GM04504 (cell line): ENCODE measurements around the gene ABCC11.

Source experiments
- DNase-seq: peaks from one replicate; pipeline ENCODE4 v3.0.0-alpha.2; 2012; ENCODE audit warnings: low read depth

Gene ABCC11

DNA sequence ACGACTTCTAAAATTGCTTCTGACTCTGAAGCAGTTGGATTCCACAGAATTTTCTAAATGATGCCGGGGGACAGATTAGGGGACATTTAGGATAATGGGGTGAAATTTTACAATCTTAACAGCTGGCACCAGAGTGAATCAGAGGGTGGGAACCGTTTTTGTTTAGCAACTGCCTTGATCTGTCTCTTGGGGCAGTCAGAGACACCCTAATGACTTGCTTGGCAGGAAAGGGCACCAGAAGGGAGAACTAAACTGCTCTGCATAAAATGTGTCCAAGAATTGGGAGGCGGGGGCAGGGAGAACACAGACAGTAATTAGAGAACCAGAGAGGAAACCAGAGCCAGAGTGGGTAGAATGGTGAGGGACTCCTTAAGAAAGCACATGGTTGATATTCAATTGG is 85.4 kb downstream of the ABCC11 start:
- no peak for DNase-seq

DNA sequence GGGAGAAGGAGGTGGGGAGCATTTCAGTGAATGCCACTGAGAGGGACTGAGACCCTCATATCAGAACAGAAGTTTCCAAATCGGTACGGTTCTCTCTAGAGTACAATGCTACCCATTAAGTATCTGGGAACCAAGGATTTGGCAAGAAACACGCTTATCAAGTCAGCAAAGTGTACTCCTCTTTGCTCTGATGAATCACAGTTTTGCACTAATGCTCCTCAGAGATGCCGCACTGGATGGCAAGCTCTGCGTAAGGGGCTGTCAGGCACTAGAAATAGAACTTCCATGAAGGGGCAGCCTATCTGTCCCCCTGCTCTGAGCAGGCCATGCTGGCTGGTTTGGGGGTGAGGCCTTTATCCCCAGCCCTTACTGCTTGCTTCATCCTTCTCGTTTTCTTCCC is 86.8 kb downstream of the ABCC11 start:
- no peak for DNase-seq

DNA sequence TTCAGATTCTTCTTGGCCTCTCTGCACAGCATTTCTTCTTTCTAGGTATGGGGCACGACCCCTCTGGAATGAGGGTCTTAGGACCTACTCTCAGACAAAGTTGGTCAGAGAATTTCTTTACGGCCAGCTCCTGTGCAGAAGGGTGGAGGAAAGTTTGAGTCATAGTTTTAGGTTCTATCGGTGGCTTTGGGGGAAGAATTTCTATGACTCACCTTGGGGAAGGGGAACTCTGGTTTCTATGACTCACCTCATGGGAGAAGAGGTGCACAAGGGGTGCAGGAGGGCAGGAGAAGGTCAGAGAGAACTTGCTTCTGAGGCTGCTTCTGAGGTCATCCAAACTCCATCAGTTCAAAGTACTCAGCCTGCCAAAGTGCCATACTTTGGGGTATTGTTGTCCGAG is 89.0 kb downstream of the ABCC11 start:
- DNase-seq, result peak; percentile 20

DNA sequence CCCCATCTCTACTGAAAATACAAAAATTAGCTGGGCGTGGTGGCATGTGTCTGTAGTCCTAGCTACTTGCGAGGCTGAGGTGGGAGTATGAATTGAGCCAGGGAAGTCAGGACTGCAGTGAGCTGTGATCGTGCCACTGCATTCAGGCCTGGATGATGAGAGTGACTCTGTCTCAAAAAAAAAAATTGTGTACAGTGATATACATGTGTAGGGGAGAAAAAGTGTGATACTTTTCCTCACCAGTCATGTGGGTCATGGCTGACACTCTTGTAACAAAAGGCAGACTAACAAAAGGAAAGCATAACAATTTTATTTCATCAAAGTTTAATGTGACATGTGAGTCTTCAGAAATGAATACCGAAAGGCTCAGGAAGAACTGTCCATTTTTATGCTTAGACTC is 89.5 kb downstream of the ABCC11 start:
- no peak for DNase-seq

DNA sequence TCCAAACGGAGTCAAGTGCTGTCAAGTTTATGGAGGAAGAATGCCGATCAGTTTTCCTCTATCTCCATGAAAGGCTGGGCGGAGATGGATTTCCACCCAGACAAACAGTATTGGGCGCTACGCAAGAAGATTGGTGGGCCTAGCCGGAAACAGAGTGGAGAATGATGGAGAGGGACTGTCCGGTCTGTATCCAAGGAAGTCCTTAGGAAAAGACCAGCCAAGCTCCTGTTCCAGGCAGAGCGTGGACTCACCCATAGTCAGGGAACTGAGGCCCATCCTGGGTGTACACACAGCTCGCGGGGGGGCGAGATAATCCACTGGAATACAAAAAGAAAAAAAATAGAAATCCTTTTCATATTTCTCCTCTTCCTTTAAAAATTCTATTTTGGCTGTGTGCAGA is 90.0 kb downstream of the ABCC11 start:
- no peak for DNase-seq

DNA sequence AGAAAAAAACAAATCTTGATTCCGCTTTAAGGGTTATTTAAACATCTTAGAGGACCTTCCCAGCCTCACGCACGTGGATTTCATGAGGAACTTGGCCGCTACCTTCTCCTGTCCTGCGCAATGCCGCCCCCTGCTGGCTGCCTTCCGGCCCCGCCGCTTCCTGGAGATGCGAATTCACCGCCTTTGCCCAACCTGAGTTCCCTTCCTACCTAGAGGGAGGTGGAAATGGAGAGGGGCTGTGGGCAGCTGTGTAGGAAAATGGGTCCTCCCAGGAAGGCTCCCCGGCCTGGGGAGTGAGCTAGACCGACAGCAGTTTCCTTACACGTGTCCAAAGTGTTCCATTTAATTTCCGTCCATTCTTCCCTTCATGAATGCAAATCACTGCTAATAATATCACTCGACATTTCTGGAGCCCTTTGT is 90.5 kb downstream of the ABCC11 start:
- DNase-seq, result peak; percentile 21

DNA sequence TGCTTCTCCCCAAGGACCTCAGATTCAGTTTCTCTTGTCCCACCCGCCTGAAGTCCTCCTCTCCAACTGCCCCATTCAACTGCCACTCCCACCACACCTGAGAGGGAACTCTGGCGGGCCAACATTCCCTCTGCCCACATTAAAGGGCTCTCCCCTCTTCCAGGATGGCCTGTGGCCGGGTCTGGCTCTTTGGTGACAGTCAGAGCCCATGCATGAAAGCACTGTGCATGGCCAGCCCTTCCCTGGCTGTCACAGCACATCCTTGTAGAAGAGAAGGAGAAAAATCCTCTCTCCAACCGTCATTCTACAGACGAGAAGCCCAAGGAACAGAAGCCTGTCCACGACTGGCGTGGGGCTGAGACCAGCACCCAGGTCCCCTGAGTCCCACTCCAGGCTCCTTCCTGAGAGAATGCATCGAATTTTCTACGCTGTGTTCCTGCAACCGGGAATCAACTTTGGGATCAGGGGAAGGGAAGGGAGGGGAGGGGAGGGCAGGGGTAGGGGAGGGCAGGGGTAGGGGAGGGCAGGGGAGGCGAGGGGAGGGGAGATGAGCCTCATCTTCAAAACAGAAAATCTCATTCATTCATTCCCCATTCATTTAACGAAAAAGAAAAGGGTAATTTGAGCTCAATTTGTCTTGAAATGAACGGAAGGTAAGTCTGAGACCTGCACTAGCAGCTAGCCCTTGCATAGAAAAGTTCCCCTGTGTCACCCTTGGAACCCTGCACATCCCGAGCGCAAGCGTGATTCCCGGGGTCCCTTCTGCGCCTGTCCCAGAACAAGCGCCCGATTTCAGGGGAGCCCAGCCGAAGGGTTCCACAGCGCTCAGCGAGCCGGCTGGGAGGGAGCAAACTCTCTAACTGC is 91.2 kb downstream of the ABCC11 start, which contains the start of gene ABCC12:
TSS of gene ABCC12 (minus strand) at position 68 of the 864 bp plus-strand sequence. CDS start 9,569 bp downstream, outside the sequence.
- DNase-seq, result no peak

DNA sequence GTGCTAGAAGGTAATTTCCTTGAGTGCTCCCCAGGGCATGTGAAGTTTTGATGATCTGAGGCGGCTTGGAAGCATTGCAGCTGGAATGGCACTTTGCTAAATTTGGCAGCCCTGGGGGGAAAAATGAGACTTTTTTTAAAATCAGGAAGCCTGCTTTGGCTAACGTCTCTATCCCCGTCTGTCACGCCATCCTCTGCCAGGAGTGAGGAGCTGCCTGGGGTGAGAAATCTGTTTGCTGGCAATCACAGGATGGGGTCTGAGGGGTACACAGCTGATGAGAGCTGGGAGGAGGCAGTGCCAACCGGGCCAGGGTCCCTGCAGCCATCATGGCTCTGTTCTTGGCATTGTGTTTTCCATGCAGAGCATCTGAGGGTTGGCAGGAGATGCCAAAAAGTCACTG is 93.6 kb downstream of the ABCC11 start:
- no peak for DNase-seq

DNA sequence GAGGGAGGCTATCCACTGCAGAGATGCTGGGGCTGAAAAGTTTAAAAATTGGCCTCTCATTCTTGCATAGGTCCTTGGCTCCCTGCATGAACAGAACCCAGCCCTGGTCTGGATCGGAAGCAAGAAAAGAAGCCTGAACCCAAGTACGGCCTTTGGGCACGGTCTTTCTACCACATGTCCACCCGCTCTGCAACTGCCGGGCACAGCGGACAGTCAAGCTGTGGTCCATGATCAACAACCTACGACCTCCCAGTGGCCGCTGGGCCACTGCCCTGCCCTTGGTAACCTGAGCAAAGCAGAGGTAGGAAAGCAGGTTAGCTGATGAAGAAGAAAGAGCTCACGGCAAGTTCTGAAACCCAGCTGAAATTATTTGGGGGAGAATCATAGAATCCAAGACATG is 95.1 kb downstream of the ABCC11 start:
- no peak for DNase-seq

DNA sequence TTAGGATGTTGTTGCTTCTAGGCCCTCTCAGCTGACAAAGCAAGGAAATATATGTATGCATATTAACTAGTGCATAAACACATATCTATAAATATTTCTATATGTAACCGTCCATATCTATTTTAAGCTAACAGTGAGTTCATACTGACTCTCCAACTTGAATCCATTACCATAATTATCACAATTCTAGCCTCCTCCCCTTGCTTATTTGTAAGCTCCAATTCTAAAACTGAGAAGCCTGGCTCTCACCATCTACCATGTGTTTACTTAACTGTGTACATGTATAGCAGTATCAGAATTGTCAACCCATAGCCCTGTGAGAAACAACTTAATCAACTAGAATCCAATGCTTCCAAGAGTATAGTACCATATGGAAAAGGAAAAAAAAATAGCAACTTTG is 96.6 kb downstream of the ABCC11 start:
- DNase-seq, result no peak

DNA sequence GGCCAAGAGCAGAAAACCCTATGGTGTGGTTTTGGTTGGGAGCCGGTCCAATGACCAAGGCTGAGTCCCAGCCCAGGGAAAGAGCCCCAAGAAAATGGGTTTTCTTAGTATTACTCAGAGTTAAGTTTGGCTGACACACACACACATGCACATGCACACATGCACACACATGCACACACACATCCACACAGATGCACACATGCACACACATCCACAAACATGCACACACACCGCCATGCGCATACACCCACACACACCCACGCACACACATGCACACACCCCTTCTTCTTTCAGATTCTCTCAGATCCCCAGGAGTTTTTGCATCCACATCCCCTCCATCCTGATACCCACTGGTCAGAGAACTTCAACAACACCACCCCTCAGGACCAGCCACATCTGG is 100.6 kb downstream of the ABCC11 start:
- DNase-seq, result no peak

DNA sequence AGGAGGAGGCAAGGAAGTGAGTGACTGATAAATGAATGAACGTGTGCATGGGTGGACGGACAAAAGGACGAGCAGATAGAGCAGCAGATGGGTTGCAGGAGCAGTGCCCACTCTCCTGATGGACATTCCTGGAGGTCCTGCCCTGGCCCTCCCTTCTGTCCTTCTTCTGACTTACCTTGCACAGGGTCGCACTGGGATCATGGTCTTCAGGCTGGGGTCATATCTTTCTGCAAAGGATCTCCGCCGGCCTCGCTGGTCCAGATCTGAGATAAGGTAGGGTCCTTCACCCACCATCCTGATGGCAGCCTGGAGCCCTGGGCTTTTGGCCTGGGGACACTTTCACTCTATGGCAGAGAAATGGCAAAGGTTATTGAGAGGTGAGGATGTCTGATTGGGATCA is 101.2 kb downstream of the ABCC11 start:
- DNase-seq, result no peak

DNA sequence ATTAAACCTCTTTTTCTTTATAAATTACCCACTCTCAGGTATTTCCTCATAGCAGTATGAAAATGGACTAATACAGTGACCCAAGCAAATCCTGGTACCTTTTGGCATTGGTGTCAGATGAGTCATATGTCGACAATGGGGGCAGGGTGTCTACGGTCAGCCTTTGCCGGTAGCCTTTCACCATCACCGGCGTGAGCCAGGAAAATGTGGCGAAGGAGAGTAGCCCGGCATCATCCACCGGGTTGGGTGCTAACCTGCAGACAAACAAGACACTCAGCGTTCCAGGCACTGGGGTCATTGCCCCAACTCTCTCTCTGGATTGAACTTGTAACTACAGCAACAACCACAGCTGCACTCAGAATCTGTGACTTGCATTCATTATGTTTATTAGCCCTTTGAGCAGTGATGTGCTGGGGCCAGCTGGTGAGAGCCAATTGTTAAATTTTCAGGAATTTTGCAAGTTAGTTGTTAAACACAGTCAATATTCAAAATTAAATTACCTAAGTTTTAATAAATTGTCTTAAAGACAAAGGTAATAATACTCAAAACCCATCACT is 103.4 kb downstream of the ABCC11 start:
- DNase-seq, result no peak

DNA sequence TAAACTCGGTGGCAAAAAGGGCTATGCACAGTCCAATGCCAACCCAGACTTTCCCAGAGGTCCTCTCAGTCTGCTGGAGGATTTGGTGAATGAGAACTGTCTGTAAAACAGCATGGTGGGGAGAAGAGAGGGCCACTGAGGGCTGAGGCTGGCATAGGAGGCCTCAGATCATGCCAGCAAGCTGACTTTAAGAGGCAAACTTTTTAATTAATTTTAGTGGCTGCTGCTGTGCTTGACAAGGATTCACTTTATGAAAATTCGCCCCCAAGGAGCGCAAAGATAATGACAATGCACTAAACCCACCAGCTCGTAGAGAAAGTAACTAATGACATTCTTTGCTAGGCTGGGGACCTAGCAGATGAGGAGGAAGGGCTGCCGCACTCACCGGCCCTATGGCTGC is 106.5 kb downstream of the ABCC11 start:
- DNase-seq, result no peak

DNA sequence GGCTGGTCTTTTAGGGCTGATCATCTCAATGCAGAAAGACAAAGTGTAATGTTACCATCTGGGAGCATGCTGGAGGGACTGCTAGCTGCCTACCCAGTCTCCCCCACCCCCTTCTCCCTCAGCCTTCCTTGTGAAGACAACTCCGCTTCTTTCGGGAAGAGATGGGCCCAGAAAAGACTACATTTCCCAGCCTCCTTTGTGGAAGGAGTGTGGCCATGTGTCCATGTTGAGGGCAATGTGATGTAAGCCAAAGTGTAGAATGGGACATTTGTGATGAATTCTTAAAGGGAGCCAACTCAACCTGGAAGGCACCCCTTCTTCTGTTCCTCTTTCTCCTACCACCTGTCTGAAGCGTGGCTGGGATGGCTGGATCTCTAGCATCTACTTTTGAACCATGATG is 107.8 kb downstream of the ABCC11 start:
- DNase-seq, result no peak

DNA sequence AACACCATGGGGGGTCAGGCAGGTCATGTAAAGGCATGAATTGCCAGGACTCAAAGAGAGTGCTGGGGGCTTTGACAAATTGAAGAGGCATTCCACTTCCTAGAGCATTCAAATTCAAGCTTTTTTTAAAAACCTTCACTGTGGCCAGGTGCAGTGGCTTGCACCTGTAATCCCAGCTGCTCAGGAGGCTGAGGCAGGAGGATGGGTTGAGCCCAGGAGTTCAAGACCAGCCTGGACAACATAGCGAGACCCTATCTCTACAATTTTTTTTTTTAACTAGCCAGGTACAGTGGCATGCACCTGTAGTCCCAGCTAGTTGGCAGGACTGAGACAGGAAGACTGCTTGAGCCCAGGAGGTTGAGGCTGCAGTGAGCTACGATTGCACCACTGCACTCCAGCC is 108.8 kb downstream of the ABCC11 start:
- no peak for DNase-seq

DNA sequence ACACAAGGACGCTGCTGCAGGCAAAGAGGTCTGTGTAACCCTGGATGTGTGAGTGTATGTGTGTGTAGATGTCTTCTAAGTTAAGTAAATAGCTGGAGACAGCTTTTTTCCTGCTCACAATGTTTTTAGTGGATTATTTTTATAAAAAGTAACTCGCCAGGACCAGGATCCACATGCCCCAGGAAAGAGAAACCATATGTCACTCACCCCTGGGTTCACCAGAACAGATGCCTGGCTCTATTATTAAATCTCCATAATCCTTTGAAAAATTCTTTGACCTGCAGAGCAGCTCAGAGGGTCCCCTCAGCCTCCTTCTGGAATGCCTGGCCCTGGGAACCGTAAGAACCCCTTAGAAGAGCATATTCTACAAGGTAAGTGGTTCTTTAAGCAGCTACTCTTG is 109.5 kb downstream of the ABCC11 start:
- DNase-seq, result no peak

DNA sequence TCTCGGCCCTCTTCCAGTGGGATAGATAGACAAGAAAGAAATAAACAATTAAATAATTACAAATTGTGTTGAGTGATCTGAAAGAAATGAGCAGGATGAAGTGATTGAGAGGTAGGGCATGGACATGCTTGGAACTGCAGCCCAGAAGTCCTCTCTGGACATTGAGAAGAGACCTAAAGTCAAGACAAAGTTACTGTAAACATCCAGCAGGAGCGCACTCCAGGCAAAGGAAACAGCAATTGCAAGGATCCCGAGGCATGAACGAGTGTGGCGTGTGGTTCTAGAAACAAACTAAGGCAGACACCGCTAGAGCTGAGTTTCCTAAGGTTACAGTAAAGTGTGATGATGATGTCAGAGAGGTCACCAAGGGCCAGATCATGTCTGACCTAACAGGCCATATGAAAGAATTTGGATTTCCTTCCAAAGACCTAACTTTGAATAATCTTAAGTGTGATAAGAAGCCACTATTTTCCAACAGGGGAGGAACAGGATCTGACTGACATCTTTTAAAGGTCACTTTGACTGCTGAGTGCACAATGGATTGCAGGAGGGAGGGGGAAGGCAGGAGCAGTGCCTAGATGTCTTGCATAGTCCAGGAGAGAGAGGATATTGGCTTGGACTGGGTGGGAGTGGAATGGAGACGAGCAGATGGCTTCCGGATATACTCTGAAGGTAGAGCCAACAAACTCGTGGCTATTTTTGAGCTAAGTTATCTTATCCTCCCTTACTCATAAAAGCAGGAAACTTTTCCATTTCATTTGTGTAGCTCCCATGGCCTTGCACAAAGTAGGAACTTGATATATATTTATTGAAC is 110.6 kb downstream of the ABCC11 start:
- no peak for DNase-seq

DNA sequence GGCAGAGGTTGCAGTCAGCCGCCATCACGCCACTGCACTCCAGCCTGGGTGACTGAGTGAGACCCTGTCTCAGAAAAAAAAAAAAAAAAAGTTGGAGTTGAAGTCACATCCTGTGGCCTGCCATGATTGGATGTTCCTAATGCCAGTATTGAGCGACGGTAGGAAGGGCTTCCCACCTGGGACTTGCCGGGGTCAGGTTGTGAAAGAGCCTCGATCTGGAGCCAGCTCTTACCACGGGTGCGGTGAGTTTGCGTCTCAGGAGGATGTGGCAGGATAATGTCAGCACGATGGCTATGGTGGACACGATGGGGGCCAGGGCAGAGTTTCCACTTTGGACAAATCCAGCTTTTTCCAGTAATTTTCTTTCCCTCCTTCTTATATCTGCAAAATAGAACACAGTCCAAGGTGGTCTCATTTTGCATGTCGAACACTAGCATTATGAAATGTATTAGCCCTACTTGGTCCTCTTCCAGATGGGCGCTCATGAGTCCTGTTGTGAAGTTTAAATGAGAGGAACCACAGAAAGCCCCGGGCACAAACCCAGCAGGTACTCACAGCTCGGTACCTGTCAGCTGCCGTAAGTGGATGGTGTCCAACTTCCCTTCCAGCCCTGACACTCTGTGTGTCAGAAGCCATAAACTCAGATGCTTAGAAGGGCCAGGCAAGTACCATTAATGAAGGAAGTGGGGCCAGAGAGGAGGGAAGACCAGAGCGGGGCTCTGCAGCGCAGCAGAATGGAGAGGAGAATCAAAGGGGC is 113.7 kb downstream of the ABCC11 start:
- no peak for DNase-seq

DNA sequence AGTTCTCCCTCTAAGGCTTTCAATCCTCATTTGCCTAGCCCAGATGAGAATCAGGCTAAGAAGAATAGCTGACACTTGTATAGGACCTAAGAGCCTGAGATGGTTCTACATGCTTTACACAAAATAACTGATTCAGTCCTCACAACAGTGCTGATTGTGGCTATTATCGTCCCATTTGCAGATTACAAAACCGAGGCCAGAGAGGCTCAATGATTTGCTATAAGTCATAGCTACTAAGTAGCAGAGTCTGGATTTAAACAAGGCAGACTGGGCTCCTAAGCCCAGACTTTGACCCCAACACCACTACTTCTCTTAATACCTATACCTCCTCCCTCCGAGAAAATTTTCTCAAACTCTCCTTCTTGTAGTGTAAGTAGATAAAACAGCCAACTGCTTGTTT is 114.6 kb downstream of the ABCC11 start:
- DNase-seq, result no peak

DNA sequence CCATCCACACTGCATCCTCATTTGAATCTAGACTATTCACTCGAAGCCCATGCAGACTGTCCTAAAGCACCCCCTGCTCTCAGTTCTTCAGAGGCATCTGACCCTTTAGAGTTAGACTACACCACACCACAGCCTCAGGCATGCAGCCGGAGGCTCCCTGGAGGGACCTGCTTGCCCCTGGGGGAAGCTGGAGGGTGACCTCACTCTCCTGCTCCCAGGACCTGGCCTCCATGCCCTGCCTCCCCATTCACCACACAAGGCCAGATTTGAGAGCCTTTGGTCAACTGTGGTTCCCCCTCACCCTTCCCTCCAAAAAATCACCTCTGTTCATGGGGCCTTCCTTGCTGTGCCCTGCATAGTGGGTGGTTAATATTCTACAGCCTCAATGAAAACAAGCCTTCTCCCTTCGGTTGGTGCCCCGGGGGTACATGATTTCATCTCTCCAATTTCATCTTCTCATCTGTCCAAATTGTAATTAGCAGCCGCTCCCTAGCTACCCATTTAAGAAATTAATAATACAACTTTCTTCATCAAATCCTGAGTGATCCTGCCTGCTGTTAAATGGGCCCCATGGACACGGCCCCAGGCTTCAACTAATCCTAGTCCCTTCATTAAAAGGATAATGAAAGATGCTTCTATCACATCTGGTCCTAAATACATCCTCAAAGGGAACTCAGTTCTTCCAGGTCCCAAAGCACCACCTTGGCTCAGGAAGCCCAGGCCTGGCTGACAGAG is 116.0 kb downstream of the ABCC11 start:
- no peak for DNase-seq

DNA sequence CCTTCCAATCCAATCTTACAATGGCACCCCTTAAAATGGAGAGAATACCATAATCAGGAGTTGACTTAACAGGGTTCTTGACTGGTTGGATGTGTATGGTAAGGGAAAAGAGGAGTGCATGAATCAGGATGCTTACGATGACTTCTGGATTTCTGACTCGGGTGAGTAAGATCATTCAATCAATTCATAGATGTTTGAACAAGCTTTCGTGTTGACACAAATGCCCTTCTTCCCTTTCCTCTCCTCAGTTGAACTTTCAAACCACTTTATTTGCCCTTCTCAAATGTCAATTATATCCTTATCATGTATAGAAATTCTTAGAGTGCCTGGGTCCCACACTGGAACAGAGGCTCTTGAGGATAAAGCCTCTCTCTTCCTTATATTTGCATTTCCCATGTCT is 117.4 kb downstream of the ABCC11 start:
- DNase-seq, result no peak
